VCaP (cell line): ENCODE measurements around the gene COASY.

Experiments
- H3K27ac ChIP-seq: fragments of 450-650 bp; 2 replicates; pipeline ENCODE4 v1.5.1; 2017
- TF ChIP-seq, protein P1 (sequence below): fragments of 450-650 bp; conservative IDR thresholded peaks from 2 replicates; pipeline ENCODE4 v1.5.1; 2017; ENCODE audit warnings: mild to moderate bottlenecking, moderate library complexity

The COASY gene

DNA sequence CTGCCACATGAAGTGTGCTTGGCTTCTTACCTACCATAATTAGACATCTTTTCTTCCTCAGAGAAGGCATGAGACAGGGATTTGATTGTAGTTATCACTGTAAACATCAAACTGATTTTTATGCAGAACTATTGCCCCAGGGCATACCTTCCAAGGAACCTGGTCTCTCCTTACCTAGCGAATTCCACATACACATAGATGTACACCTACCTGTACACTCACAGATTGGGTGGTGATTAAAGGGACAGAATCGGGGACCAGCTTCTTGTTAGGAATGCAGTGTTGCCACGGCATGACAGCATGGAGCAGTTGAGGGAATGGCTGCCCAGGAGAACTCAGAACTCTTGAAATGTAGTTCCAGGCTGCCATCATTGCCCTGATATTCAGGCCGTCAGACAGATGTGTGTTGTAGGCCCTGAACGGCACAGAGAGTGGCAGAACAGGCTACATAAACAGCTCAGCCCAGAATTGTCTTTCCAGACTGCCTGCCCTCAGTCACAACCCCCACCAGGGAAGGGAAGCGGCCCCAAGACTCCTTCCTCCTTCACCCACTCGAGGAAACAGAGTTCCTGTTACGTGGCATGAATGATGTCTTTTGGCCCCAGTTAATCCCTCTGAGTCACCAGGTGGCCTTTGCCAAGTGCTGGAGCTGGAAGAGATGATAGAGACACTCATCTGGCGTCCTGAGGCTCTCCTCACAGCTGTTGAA is 43.7 kb upstream of the COASY start:
- TF ChIP-seq, protein P1, sequence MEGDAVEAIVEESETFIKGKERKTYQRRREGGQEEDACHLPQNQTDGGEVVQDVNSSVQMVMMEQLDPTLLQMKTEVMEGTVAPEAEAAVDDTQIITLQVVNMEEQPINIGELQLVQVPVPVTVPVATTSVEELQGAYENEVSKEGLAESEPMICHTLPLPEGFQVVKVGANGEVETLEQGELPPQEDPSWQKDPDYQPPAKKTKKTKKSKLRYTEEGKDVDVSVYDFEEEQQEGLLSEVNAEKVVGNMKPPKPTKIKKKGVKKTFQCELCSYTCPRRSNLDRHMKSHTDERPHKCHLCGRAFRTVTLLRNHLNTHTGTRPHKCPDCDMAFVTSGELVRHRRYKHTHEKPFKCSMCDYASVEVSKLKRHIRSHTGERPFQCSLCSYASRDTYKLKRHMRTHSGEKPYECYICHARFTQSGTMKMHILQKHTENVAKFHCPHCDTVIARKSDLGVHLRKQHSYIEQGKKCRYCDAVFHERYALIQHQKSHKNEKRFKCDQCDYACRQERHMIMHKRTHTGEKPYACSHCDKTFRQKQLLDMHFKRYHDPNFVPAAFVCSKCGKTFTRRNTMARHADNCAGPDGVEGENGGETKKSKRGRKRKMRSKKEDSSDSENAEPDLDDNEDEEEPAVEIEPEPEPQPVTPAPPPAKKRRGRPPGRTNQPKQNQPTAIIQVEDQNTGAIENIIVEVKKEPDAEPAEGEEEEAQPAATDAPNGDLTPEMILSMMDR, result no peak
- no peak overlapping the region for H3K27ac ChIP-seq

DNA sequence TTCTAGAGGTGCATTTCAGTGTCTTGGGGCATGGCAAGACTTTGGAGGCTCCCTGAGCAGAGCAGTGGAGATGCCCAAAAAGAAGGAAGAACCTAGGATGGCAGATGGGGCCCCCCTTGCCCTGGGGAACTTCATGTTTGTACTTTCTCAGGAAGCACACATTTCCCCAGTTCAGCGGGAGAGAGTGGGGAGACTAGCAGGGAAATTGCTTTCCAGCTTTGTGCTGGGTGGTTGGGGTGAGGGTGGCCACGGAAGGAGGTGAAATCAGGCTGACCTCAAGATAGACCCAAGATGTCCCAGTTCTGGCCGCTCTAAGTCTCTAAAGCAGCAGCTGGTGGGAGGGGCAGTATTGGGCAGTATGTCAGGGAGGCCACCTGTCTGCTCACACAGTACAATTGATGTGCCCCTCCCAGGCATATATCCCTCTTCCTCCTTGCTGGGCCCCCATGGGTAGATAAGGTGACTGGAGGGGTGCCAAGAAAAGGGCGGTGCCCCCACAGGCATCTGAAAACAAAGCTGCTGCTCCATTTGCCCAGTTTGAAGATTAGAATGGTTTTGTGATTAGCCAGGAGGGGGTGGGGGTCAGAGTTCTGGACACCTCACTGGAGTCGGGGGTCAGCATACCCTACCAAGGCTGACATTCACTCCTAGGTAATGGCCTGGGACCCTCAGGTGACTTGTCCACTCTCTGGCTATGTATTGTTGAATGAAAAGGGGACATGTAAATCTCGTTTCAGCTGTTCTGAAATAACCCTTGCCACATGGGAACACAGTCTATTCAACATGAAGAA is 43.0 kb upstream of the COASY start:
- no peak overlapping the region for H3K27ac ChIP-seq
- TF ChIP-seq, protein P1, result no peak

DNA sequence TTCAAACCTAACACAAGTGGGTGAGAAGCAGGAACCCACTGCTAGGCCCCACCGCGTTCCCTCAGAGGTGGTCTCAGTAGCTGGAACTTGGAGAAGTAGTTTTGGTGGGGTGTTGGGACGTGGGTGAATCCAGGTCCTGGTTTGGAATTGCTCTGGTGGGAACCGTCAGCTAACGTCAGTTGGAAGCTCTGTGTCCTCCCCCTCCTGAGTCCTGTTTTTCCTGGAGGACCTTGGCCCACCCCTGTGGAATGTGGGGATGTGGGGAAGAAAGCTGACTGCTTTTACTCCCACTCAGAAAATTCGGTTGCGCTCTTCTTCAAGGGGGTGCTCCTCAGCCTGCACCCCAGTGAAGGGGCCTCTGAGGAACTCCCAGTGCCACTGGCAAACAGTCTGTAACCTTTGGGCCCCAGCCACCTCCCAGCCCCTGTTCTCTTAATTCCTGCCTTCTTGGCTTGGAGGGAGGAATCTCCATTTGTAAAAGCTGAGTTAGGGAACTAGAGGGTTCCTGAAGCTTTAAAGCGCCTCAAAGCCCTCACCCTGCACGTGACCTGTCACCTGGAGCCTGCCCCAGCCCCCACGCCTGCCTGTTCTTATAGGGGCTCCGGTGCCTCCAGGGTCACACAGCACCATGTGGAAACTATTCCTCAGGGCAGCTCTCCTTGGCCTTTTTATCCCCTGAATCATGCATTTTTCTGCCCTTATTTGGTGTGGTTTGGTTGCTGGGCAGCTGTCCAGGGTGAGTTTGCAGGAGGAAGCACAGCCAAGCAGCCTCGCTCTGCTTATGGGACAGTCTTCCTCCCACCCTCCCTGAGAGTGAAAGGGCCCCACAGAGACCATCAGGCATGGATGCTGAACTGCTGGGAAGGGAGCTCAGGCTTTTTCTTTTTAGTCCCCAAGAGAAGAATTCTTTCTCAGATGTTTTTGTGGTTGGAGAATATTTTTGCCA is 42.1 kb upstream of the COASY start:
- no peak overlapping the region for H3K27ac ChIP-seq

DNA sequence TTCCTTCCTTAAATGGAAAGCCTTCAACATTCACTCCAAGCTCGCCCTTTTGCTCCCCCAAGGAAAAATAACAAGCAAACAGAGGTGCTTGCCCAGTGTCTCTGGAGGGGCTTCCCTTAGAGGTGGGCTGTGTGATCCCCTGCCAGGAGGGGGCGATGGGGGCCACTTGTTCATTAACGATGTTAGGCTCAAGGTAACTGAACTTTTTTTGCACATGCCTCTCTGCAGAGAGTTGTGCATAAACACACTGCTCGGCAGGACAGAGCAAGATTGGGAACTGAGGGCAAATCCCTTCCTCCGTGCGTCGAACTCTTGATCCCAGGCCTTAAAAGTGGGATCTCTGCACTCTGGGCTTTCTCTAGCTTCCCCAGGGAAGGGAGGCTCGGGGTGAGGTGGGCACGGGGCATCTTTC is 41.4 kb upstream of the COASY start:
- TF ChIP-seq, protein P1, result no peak

More for the DNA sequence above, 42.1 kb upstream of the COASY start:
- TF ChIP-seq, protein P1, result no peak

DNA sequence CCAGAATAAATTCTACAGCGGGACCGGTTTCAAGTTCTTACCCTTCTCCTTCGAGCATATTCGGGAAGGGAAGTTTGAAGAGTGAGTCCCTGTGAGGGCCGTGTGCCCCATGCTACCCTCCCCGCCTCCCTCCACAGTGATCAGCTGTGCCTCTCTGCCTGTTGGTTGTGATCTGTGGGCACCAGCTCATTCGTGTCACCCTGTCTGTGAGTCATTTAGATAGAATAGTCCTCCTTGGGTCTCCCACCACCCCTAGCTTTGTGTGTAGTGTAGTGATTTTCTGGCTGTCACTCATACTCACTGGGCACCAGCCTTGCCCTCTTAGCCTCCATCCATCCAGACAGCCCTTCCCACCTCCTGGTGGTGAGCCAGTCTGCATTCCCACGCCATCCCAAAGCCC is 40.9 kb upstream of the COASY start:
- TF ChIP-seq, protein P1, result no peak
- no peak overlapping the region for H3K27ac ChIP-seq

More for the DNA sequence above, 41.4 kb upstream of the COASY start:
- no peak overlapping the region for H3K27ac ChIP-seq

DNA sequence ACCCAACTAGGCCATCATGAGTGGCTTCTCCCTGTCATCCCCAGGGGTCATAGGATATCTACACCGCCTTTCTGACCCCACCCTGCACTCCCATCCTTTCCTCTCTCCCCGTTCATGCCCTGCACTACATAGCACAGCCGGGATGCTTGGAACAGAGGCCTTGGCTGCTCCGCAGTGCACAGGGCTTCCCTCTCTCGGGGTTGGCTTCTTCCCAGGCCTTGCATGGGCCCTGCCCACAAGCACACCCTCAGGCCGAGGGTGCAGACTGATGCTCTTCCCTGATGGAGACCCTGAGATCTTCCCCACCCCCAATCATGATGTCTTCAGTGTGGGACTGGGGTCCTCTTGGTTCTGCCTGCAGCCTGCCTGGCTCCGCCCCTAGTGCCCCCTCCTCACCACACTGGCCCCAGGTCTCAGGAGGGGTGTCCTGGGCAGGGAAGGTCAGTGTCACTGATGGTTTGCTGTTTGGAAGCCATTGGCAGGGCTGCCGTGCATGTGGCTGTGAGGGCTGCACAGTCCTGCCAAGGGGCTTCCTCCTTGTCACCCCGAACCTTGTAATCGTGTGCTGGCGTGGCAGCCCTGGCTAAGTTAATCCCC is 40.2 kb upstream of the COASY start:
- H3K27ac ChIP-seq, result no peak overlapping the region
- TF ChIP-seq, protein P1, result no peak
